Activated T-cell treated with anti-CD3 and anti-CD28 coated beads, Interleukin-2, amount 50 U/mL, for 72 hours (primary cell): ENCODE data around the gene TNFRSF1A. TPM values are rescaled to one million over a fixed set of nuclear protein-coding genes. Genes with fewer than 3 reads are reported as not detected.
A peak's percentile ranks its signal among the peaks of the same experiment; 100 is the strongest.

Experiments used
- ATAC-seq, 2 donors: fragments of 150-1000 bp; cut with Tn5 transposase; replicated peaks in 1 of 2; 2 replicates each; pipeline ENCODE4 v1.10.0; 2021; ENCODE audit warnings: moderate library complexity in 2 of 2, mild to moderate bottlenecking in 1 of 2
- DNase-seq, 2 donors: peaks; one replicate each; pipeline ENCODE4 v3.0.0; 2021 to 2022; ENCODE audit warnings: mixed read lengths in 1 of 2
- H3K27ac Mint-ChIP-seq: one replicate; pipeline ENCODE4 v1.8.0; 2022; ENCODE audit warnings: mild to moderate bottlenecking, moderate library complexity, mixed read lengths
- H3K27me3 Mint-ChIP-seq: one replicate; pipeline ENCODE4 v1.8.0; 2022; ENCODE audit warnings: low read depth, mixed read lengths
- H3K36me3 Mint-ChIP-seq, 2 donors: one replicate each; pipeline ENCODE4 v1.8.0; 2022; ENCODE audit warnings: mixed read lengths in 2 of 2, mild to moderate bottlenecking in 1 of 2; ENCODE audit not compliant: insufficient read depth in 2 of 2
- H3K4me1 Mint-ChIP-seq: one replicate; pipeline ENCODE4 v1.8.0; 2022; ENCODE audit warnings: low read depth, mixed read lengths
- H3K4me3 Mint-ChIP-seq, 2 donors: one replicate each; pipeline ENCODE4 v1.8.0; 2022; ENCODE audit warnings: mild to moderate bottlenecking in 2 of 2, mixed read lengths in 2 of 2, moderate library complexity in 2 of 2
- H3K9me3 Mint-ChIP-seq, 2 donors: one replicate each; pipeline ENCODE4 v1.8.0; 2022; ENCODE audit warnings: mixed read lengths in 2 of 2
- total RNA-seq, 2 donors: library from RNA; stranded (reverse); gene quantifications; one replicate each; pipeline ENCODE4 v1.2.3, GENCODE V29; 2022

TNFRSF1A gene
- total RNA-seq, 2 donors from 2014 or later, result 48.4 to 52.1 TPM

GRCh38 chr12:6334940-6335450 is 6.9 kb downstream of the TNFRSF1A start:
- peak overlapping the region; percentile 90 for H3K27ac Mint-ChIP-seq
- H3K27me3 Mint-ChIP-seq, result no peaks in the 10 kb centered on the region
- ATAC-seq, result no peak
- H3K36me3 Mint-ChIP-seq, result peaks cover 15 to 25% of the 10 kb centered on the region in 2 donors
- peaks cover 8% of the 10 kb centered on the region for H3K4me1 Mint-ChIP-seq
- no peaks in the 10 kb centered on the region for H3K9me3 Mint-ChIP-seq
- DNase-seq, result no peak
- H3K4me3 Mint-ChIP-seq, result no peak overlapping the region

- DNase-seq, result no peak
- H3K9me3 Mint-ChIP-seq, result no peaks in the 10 kb centered on the region
- peak overlapping the region; percentile 43 for H3K27ac Mint-ChIP-seq
- H3K4me1 Mint-ChIP-seq, result peaks cover 8% of the 10 kb centered on the region
- H3K27me3 Mint-ChIP-seq, result no peaks in the 10 kb centered on the region
- peaks cover 15 to 25% of the 10 kb centered on the region in 2 donors for H3K36me3 Mint-ChIP-seq
- no peak for ATAC-seq
- H3K4me3 Mint-ChIP-seq, result peak overlapping the region; percentile 33 to 76
These were observed 7.5 kb downstream of the TNFRSF1A start for GRCh38 chr12:6334359-6334758.

GRCh38 chr12:6333566-6333965 is 8.3 kb downstream of the TNFRSF1A start:
- H3K27me3 Mint-ChIP-seq, result no peaks in the 10 kb centered on the region
- H3K36me3 Mint-ChIP-seq, result peaks cover 15 to 25% of the 10 kb centered on the region in 2 donors
- H3K9me3 Mint-ChIP-seq, result no peaks in the 10 kb centered on the region
- H3K4me3 Mint-ChIP-seq, result peak overlapping the region; percentile 75 to 76
- H3K4me1 Mint-ChIP-seq, result peaks cover 8% of the 10 kb centered on the region
- DNase-seq (no peak), ATAC-seq (peak in 1 of 2 donors; percentile 14)
- H3K27ac Mint-ChIP-seq, result peak overlapping the region; percentile 88

- H3K27me3 Mint-ChIP-seq, result no peaks in the 10 kb centered on the region
- peaks cover 8% of the 10 kb centered on the region for H3K4me1 Mint-ChIP-seq
- DNase-seq (no peak), ATAC-seq (no peak)
- H3K9me3 Mint-ChIP-seq, result no peaks in the 10 kb centered on the region
- H3K4me3 Mint-ChIP-seq, result peak overlapping the region; percentile 71 to 75
- peak overlapping the region; percentile 76 for H3K27ac Mint-ChIP-seq
- H3K36me3 Mint-ChIP-seq, result peaks cover 15 to 25% of the 10 kb centered on the region in 2 donors
These were observed 8.8 kb downstream of the TNFRSF1A start for GRCh38 chr12:6333029-6333428.

GRCh38 chr12:6332459-6332858 is 9.4 kb downstream of the TNFRSF1A start:
- peak overlapping the region; percentile 76 for H3K27ac Mint-ChIP-seq
- no peak for DNase-seq
- ATAC-seq, result no peak
- peaks cover 15 to 25% of the 10 kb centered on the region in 2 donors for H3K36me3 Mint-ChIP-seq
- H3K9me3 Mint-ChIP-seq, result no peaks in the 10 kb centered on the region
- H3K4me3 Mint-ChIP-seq, result peak overlapping the region; percentile 71 to 75
- peaks cover 8% of the 10 kb centered on the region for H3K4me1 Mint-ChIP-seq
- no peaks in the 10 kb centered on the region for H3K27me3 Mint-ChIP-seq

- peak overlapping the region; percentile 82 for H3K27ac Mint-ChIP-seq
- peaks cover 13% of the 10 kb centered on the region for H3K4me1 Mint-ChIP-seq
- no peak for DNase-seq
- H3K9me3 Mint-ChIP-seq, result no peaks in the 10 kb centered on the region
- peaks cover 15 to 25% of the 10 kb centered on the region in 2 donors for H3K36me3 Mint-ChIP-seq
- no peak for ATAC-seq
- H3K4me3 Mint-ChIP-seq, result no peak overlapping the region
- no peaks in the 10 kb centered on the region for H3K27me3 Mint-ChIP-seq
These were observed 10.7 kb downstream of the TNFRSF1A start for GRCh38 chr12:6330999-6331714.

- H3K27me3 Mint-ChIP-seq, result no peaks in the 10 kb centered on the region
- ATAC-seq (no peak), DNase-seq (no peak)
- peaks cover 18% of the 10 kb centered on the region for H3K4me1 Mint-ChIP-seq
- peak overlapping the region; percentile 48 for H3K27ac Mint-ChIP-seq
- H3K36me3 Mint-ChIP-seq, result peaks cover 15 to 25% of the 10 kb centered on the region in 2 donors
- H3K9me3 Mint-ChIP-seq, result no peaks in the 10 kb centered on the region
- no peak overlapping the region for H3K4me3 Mint-ChIP-seq
These were observed 11.7 kb downstream of the TNFRSF1A start for GRCh38 chr12:6330192-6330591.

- Mint-ChIP-seq H3K9me3 (no peaks in the 10 kb centered on the region), H3K27me3 (no peaks in the 10 kb centered on the region), H3K27ac (no peak overlapping the region), H3K4me3 (no peak overlapping the region), H3K4me1 (peaks cover 23% of the 10 kb centered on the region), H3K36me3 (peaks cover 15 to 25% of the 10 kb centered on the region in 2 donors)
- no peak for DNase-seq
- no peak for ATAC-seq
These were observed 12.2 kb downstream of the TNFRSF1A start for GRCh38 chr12:6329703-6330064.

- H3K9me3 Mint-ChIP-seq, result no peaks in the 10 kb centered on the region
- ATAC-seq (no peak), DNase-seq (no peak)
- H3K27me3 Mint-ChIP-seq, result no peaks in the 10 kb centered on the region
- H3K4me3 Mint-ChIP-seq, result no peak overlapping the region
- peaks cover 29% of the 10 kb centered on the region for H3K4me1 Mint-ChIP-seq
- H3K36me3 Mint-ChIP-seq, result peaks cover 15 to 25% of the 10 kb centered on the region in 2 donors
- H3K27ac Mint-ChIP-seq, result no peak overlapping the region
These were observed 12.8 kb downstream of the TNFRSF1A start for GRCh38 chr12:6328945-6329702.

GRCh38 chr12:6328045-6328779 is 13.7 kb downstream of the TNFRSF1A start:
- no peaks in the 10 kb centered on the region for H3K9me3 Mint-ChIP-seq
- H3K36me3 Mint-ChIP-seq, result peaks cover 11 to 20% of the 10 kb centered on the region in 2 donors
- ATAC-seq, result no peak
- no peaks in the 10 kb centered on the region for H3K27me3 Mint-ChIP-seq
- H3K4me1 Mint-ChIP-seq, result peaks cover 38% of the 10 kb centered on the region
- no peak overlapping the region for H3K27ac Mint-ChIP-seq
- no peak for DNase-seq
- H3K4me3 Mint-ChIP-seq, result no peak overlapping the region

- ATAC-seq (no peak), DNase-seq (no peak)
- no peaks in the 10 kb centered on the region for H3K27me3 Mint-ChIP-seq
- H3K4me3 Mint-ChIP-seq, result no peak overlapping the region
- peaks cover 44% of the 10 kb centered on the region for H3K4me1 Mint-ChIP-seq
- H3K36me3 Mint-ChIP-seq, result peaks cover 5 to 14% of the 10 kb centered on the region in 2 donors
- H3K9me3 Mint-ChIP-seq, result no peaks in the 10 kb centered on the region
- no peak overlapping the region for H3K27ac Mint-ChIP-seq
These were observed 14.4 kb downstream of the TNFRSF1A start for GRCh38 chr12:6327229-6328041.
